Measurements from ENCODE around the gene ZNF408. TPM values are rescaled to one million over a fixed set of nuclear protein-coding genes. Genes with fewer than 3 reads are reported as not detected.

ZNF408 gene
- total RNA-seq, 2 experiments from 2014 or later = 13.8 to 15.2 TPM

DNA sequence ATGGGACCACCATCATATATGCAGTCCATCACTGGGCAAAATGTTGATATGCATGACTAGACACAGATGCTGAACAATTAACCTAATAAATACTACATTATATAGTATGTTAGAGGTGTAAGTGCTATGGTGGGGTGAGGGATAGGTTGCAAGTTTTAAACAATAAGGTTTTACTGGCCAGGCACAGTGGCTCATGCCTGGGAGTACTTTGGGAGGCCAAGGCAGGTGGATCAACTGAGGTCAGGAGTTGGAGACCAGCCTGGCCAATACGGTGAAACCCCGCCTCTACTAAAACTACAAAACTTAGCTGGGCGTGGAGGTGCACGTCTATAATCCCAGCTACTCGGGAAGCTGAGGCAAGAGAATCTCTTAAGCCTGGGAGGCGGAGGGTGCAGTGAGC lies 46.3 kb downstream of the ZNF408 start:
- CTCF ChIA-PET (ENCODE audit: unreplicated experiment) = no interaction called here
- TF ChIP-seq, protein P1, sequence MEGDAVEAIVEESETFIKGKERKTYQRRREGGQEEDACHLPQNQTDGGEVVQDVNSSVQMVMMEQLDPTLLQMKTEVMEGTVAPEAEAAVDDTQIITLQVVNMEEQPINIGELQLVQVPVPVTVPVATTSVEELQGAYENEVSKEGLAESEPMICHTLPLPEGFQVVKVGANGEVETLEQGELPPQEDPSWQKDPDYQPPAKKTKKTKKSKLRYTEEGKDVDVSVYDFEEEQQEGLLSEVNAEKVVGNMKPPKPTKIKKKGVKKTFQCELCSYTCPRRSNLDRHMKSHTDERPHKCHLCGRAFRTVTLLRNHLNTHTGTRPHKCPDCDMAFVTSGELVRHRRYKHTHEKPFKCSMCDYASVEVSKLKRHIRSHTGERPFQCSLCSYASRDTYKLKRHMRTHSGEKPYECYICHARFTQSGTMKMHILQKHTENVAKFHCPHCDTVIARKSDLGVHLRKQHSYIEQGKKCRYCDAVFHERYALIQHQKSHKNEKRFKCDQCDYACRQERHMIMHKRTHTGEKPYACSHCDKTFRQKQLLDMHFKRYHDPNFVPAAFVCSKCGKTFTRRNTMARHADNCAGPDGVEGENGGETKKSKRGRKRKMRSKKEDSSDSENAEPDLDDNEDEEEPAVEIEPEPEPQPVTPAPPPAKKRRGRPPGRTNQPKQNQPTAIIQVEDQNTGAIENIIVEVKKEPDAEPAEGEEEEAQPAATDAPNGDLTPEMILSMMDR (conservative IDR thresholded peaks at IDR 0.05; ENCODE audit: low read length) = no peak
- no peak for TF ChIP-seq EZH2phosphoT487 (IDR thresholded peaks at IDR 0.05; ENCODE audit: borderline replicate concordance, low read depth, low read length)
- Histone ChIP-seq H3K36me3 (ENCODE audit: insufficient read depth, low read length) (peaks cover 92% of the 10 kb centered on the region), H3K27ac (ENCODE audit: low read depth, low read length, poor library complexity, severe bottlenecking) (no peak overlapping the region), H2AFZ (ENCODE audit: low read length) (no peak overlapping the region), H3K9me2 (ENCODE audit: insufficient read depth, low read length) (no peaks in the 10 kb centered on the region), H4K20me1 (ENCODE audit: insufficient read depth, low read length) (no peaks in the 10 kb centered on the region), H3K4me1 (ENCODE audit: insufficient read depth, low read length, poor library complexity, severe bottlenecking) (no peaks in the 10 kb centered on the region), H3K4me3 (ENCODE audit: low read depth, low read length, poor library complexity, severe bottlenecking) (no peak overlapping the region), H3K9me3 (ENCODE audit: low read length) (no peaks in the 10 kb centered on the region), H3K79me2 (ENCODE audit: insufficient read depth, low read depth, low read length) (no peaks in the 10 kb centered on the region), H3K4me2 (ENCODE audit: low read length) (no peak overlapping the region)
- POLR2A ChIA-PET = interaction anchor here (0.8 to 0.9 kb wide), 2 partner anchors 7 to 11 kb away, joined by 3 to 6 read pairs; no protein-coding TSS in a partner anchor
- no TSS peak for BruUV-seq (replicated peaks)
- intact Hi-C loops (cut with micrococcal nuclease; ENCODE audit: unreplicated experiment) = loop anchor here (5.0 kb wide), 1 partner anchor 40 kb away; no protein-coding TSS in a partner anchor
- DNase-seq (ENCODE audit: low spot score) = no peak

Small RNA genes lying within 50 kb of the gene (microRNA-seq; reads per million reads assigned to microRNA genes)
- gene MIR5582 (ENCODE audit: borderline replicate concordance) = 7.6 reads per million, percentile 5 among the genes with 10 or more reads in this experiment

Small RNA genes lying within 50 kb of the gene (small RNA-seq; reads per million reads assigned to genes)
- gene MIR5582 = not detected

Other genes starting within 250 kb of the ZNF408 start
- 21.8 and 24.6 TPM in 2 replicates for gene AMBRA1, start 107.0 kb upstream of the ZNF408 start, total RNA-seq (2014; rRNA removed; shearing (Covaris generic))
- gene AMBRA1, start 107.0 kb upstream of the ZNF408 start, total RNA-seq (2022) = 30.7 and 35.2 TPM in 2 replicates
- 4.8 and 5.2 TPM in 2 replicates for gene HARBI1, start 83.8 kb upstream of the ZNF408 start, total RNA-seq (2014; rRNA removed; shearing (Covaris generic))
- gene HARBI1, start 83.8 kb upstream of the ZNF408 start, total RNA-seq (2022) = 7.1 and 8.4 TPM in 2 replicates
- gene ATG13, start 83.5 kb upstream of the ZNF408 start, total RNA-seq (2014; rRNA removed; shearing (Covaris generic)) = 53.2 and 60.6 TPM in 2 replicates
- gene ATG13, start 83.5 kb upstream of the ZNF408 start, total RNA-seq (2022) = 46.4 and 68.6 TPM in 2 replicates
- gene ARHGAP1, start 412 bp upstream of the ZNF408 start, total RNA-seq (2014; rRNA removed; shearing (Covaris generic)) = 14.1 and 16.3 TPM in 2 replicates
- gene ARHGAP1, start 412 bp upstream of the ZNF408 start, total RNA-seq (2022) = 42.6 and 43.3 TPM in 2 replicates
- gene F2, start 18.2 kb downstream of the ZNF408 start, total RNA-seq (2014; rRNA removed; shearing (Covaris generic)) = not detected in 2 replicates
- gene F2, start 18.2 kb downstream of the ZNF408 start, total RNA-seq (2022) = 0.48 TPM in 1 of 2 replicates, not detected in the other
- 146 and 161 TPM in 2 replicates for gene CKAP5, start 145.2 kb downstream of the ZNF408 start, total RNA-seq (2014; rRNA removed; shearing (Covaris generic))
- gene CKAP5, start 145.2 kb downstream of the ZNF408 start, total RNA-seq (2022) = 243 and 275 TPM in 2 replicates
- 22.6 and 28.5 TPM in 2 replicates for gene LRP4, start 217.5 kb downstream of the ZNF408 start, total RNA-seq (2014; rRNA removed; shearing (Covaris generic))
- gene LRP4, start 217.5 kb downstream of the ZNF408 start, total RNA-seq (2022) = 17.5 and 19.8 TPM in 2 replicates
- 35.2 and 39.6 TPM in 2 replicates for gene CSTPP1, start 235.7 kb downstream of the ZNF408 start, total RNA-seq (2014; rRNA removed; shearing (Covaris generic))
- gene CSTPP1, start 235.7 kb downstream of the ZNF408 start, total RNA-seq (2022) = 39.7 and 43.1 TPM in 2 replicates

Measured in OCI-LY7 (cell line).